Measurements from ENCODE around the gene UBE2I.

DNA sequence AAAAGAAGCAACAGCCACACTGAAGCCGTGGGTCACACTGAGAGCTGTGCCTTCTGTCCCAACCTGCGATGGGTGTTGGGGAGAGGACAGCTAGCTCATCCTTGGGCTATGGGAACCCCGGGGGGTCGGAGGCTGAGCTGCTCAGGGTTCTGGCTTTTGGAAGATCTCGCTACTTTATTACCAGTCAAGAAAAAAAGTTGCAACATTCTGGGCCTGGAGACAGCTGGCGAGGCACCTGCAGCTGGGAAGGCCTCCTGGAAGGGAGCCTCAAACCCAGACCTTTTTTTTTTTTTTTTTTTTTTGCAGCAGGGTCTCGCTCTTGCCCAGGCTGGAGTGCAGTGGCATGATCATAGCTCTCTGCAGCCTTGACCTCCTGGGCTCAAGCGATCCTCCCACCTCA, 28.7 kb upstream of the UBE2I start:
- TF ChIP-seq CTCF (conservative IDR thresholded peaks at IDR 0.05; ENCODE audit: low read length), result no peak
- TF ChIP-seq EZH2phosphoT487 (IDR thresholded peaks at IDR 0.05; ENCODE audit: borderline replicate concordance), result no peak
